Mesenteric fat pad (tissue), 1 donor: ENCODE data around the gene PTPRN2. TPM values are rescaled to one million over a fixed set of nuclear protein-coding genes. Genes with fewer than 3 reads are reported as not detected.
"Not testable (repeated sequence)": the region's sequence is repeated elsewhere in the genome, so short reads cannot be mapped to it uniquely, and the experiment has no call there.

Experiments used
- DNase-seq: peaks from one replicate; pipeline ENCODE4 v3.0.0-alpha.2; 2020; ENCODE audit warnings: low spot score
- long read RNA-seq: library from polyadenylated mRNA; unstranded; transcript quantifications from one replicate; pipeline ENCODE4 v2.0.0, GENCODE V29; 2020
- total RNA-seq: library from RNA; stranded (reverse); fragmentation: NEBNext Ultra II Directional; extraction: Animal tissue kit (Norgen Biotek cat#: 25700); gene quantifications from one replicate; pipeline ENCODE4 v1.2.1, GENCODE V29; 2021
- donor health status: DM: yes; HTN: yes; CAD: no.

The PTPRN2 gene
- 2.6 TPM for total RNA-seq
- long read RNA-seq, partial matches to known transcripts, result 18 of 29 reads
- long read RNA-seq, other reads (novel, unspliced or antisense), result 11 of 29 reads

DNA sequence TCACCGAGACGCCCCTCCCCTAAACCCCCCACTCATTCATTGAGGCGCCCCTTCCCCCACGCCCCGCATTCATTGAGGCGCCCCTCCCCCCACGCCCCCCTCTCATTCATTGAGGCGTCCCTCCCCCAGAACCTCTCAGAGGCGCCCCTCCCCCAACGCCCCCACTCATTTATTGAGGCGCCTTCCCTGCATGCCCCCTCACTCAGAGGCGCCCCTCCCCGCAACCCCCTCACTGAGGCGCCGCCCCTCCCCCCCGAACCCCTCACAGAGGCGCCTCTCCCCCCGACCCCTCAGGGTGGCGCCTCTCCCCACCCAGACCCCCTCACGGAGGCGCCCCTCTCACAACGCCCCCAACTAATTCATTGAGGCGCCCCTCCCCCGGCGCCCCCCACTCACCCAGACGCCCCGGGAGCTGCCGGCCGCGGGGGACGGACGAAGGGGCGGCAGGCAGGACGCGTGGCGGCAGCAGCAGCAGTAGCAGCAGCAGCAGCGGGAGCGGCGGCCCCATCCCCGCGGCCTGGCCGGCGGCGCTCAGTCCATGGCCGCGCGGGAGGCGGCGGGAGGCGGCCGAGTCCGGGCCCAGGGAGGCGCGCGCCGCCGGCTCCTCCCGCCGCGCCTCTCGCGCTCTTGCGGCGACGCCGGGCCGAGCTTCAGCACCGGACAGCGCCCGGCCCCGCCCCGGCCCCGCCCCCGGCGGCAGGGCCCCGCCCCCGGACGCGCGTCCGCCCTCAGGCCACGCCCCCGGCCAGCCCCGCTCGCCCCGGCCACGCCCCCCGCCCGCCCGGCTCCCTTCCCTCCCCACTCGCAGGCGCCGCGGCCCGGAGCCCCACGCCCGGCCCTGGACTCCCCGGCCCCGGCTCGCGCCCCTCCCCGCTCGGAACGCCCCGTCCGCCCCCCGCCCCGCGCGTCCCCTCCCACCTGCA is at the start of gene PTPRN2:
PTPRN2 (minus strand) TSS at position 662 of the 923 bp plus-strand sequence.
- DNase-seq, result no peak

DNA sequence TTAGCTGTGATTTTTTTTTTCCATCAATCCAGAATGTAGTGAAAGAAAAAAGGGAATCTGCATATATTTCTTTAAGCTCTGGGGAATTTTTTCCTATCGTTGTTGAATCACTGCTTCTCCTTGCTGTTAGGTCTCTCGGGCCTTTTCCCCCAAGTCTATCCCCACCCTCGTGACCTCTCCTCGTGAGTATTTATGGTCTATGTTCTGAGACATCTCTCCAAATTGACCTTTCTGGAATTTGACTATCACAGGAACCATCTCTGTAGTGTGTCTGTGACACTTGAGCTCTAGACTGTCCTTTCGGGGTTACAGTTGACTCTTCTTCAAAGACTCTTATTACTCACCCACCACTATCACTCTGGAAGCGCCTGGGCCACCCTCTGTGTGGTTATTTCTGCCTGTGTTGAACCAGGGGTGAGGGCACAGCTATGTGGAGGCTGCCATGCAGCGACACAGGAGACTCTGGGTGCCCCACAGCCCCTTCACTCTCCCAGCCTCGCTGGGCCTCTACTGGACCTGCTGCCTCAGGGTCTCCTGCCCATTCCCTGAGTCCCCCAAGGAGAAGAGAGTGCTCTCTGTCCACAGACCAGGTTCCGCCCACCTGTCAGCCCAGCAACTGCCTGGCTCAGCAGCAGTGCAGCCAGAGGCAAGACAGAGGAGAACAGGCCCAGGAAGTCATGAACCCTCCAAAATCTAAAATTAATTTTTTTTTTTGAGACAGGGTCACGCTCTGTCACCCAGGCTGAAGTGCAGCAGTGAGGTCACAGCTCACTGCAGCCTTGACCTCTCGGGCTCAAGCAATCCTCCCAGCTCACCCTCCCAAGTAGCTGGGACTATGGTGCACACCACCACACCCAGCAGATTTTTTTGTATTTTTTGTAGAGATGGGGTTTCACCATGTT is 45.7 kb upstream of the PTPRN2 start:
- no peak for DNase-seq

- no peak for DNase-seq
These were observed 44.1 kb upstream of the PTPRN2 start for GRCh38 chr7:158631574-158632195.

- DNase-seq, result not testable (repeated sequence)
These were observed 38.7 kb upstream of the PTPRN2 start for GRCh38 chr7:158626289-158626688.

- no peak for DNase-seq
These were observed 35.6 kb upstream of the PTPRN2 start for GRCh38 chr7:158623241-158623640.

- DNase-seq, result no peak
These were observed 33.3 kb upstream of the PTPRN2 start for GRCh38 chr7:158620839-158621441.

DNA sequence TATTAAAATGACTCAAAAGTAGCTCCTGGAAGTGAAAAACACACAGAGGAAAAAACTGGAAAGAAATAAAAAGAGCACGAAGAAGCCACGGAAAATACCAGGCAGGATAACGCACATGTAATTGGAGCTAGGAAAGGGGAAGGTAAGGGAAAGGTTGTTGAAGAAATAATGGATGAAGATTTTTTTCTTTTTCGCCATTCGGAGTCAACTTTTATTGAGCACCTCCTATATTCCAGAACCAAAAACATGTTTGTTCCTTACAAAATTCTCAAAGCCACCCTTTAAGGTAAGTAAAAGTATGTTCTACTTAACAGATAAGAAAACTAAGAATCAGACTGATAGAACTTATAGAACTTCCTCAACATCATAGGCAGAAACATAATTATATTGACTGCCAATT is 32.8 kb upstream of the PTPRN2 start:
- no peak for DNase-seq

- no peak for DNase-seq
These were observed 31.1 kb upstream of the PTPRN2 start for GRCh38 chr7:158618745-158619140.

GRCh38 chr7:158617737-158618128 is 30.1 kb upstream of the PTPRN2 start:
- no peak for DNase-seq

- DNase-seq, result no peak
These were observed 28.4 kb upstream of the PTPRN2 start for GRCh38 chr7:158616050-158616449.

- DNase-seq, result no peak
These were observed 27.1 kb upstream of the PTPRN2 start for GRCh38 chr7:158614700-158615099.

DNA sequence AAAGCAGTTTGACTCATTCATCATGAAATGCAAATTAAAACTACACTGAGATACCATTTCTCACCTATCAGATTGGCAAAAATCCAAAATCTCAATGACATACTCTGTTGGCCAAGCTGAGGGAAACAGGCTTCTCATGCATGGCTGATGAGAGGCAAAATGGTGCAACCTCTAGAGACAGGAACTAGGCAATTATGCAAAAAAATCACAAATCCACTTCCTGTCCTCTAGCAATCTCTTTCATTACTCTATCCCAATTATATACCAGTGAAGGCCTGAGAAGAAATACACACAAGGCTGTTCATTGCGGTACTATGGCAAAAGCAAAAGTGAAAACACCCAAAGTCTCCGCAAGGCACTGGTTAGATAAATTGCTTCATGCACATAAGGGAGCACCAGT is 25.9 kb upstream of the PTPRN2 start:
- DNase-seq, result no peak

- no peak for DNase-seq
These were observed 24.9 kb upstream of the PTPRN2 start for GRCh38 chr7:158612546-158612945.

GRCh38 chr7:158611541-158611940 is 23.9 kb upstream of the PTPRN2 start:
- DNase-seq, result no peak

DNA sequence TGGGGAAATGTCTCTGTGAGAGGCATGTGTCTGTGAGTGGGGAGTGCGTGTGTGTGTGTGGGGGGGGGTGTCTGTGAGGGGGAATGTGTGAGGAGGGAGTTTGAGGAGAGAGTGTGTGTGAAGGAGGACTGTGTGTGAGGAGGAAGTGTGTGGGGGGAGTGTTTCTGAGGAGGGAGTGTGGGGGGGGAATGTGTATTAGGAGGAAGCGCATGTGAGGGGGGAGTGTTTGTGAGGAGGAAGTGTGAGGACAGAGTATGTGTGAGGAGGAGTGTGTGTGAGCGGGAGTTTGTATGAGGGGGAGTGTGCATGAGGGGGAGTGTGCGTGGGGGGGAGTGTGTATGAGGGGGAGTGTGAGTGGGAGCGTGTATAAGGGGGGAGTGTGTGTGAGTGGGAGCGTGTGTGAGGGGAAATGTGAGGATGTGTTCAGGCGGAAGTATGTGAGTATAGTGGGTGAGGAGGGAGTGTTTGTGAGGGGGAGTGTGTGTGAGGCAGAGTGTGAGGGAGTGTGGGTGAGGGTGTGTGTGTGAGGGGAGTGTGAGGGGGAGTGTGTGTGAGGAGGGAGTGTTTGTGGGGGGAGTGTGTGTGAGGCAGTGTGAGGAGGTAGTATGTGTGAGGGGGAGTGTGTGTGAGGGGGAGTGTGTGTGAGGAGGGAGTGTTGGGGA is 21.8 kb upstream of the PTPRN2 start:
- no peak for DNase-seq

GRCh38 chr7:158607563-158607962 is 19.9 kb upstream of the PTPRN2 start:
- DNase-seq, result no peak

DNA sequence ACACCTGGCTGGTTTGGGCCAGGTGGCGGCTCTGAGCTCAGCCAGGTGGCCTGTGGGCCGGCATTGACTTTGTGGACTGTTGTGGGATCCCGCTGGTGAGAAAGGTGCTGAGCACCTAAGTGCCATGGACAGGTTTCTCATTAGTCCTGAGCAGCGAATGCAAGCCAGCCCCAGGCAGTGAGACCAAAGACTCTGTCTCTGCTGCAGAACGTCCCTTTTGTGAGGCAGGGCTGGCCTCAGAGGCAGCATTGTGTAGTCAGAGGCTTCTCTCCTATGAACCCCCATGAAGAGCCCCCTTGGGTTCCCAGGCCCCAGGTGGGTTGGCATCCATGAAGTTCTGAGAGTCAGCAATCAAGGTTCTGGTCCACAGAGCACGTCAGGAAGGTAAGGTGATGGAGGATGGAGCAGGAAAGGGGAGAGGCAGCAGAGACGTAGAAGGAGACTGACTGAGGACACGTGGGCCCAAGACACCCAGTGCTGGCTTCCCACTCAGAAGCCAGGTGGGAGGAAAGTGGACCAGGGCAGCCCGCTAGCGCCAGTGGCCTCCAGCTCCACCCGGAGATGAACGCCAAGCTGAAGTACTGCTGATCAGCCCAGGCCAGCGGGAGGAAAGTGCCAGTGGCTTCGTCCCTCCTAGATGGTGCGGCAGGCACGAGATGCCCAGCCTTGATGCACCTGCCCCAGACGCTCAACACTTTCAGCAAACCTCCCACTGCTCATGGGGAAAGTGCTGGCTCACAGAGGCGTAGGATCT is 19.2 kb upstream of the PTPRN2 start:
- DNase-seq, result no peak

DNA sequence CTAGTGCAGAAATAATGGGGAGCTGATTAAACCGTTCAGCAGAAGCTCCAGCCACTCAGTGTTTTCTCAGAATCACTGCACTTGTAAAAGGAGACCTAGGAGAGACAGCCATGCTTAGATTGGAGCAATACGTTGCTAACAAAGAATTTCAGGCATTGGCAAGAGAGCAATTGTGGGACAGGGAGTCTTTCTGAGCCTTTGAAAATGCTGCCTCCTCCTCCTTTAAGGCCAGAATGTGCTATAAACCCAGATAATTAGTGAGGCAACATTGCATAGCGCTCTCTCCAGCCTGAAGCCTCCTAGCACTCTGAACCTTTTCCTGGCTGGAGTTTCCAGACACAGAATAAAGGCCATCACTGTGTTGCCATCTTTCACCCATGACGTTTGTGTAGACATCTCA is 18.5 kb upstream of the PTPRN2 start:
- DNase-seq, result no peak
